OCI-LY3 (cell line): Measurements from ENCODE around the gene RTF1.

Source experiments
- H2AFZ ChIP-seq: fragments of 200-600, 300-600 bp; shearing (Covaris generic); 2 replicates; pipeline ENCODE4 v1.6.0; 2014; ENCODE audit warnings: antibody characterized with exemption, low read depth, low read length
- H3K27ac ChIP-seq: fragments of 200-600, 300-600 bp; sonication (generic); 2 replicates; pipeline ENCODE4 v1.5.1; 2014; ENCODE audit warnings: mild to moderate bottlenecking, low read length, moderate library complexity, mixed read lengths
- H3K27me3 ChIP-seq: fragments of 200-600, 300-600 bp; sonication (generic); 2 replicates; pipeline ENCODE4 v1.6.1; 2014; ENCODE audit warnings: low read depth, low read length, mixed read lengths
- H3K36me3 ChIP-seq: fragments of 200-600, 300-600 bp; sonication (generic); replicated peaks from 2 replicates; pipeline ENCODE3; 2014; ENCODE audit warnings: low read depth, low read length, mixed read lengths
- H3K4me1 ChIP-seq: fragments of 300-600, 200-600 bp; sonication (generic); 2 replicates; pipeline ENCODE4 v1.6.1; 2014; ENCODE audit warnings: low read length, mixed read lengths
- H3K4me2 ChIP-seq: fragments of 200-600, 300-600 bp; sonication (generic); 2 replicates; pipeline ENCODE4 v1.6.1; 2014; ENCODE audit warnings: low read length, mixed read lengths
- H3K4me3 ChIP-seq: fragments of 300-600, 200-600 bp; sonication (generic); 2 replicates; pipeline ENCODE4 v1.5.1; 2014; ENCODE audit warnings: antibody characterized with exemption, mild to moderate bottlenecking, low read length, moderate library complexity
- H3K79me2 ChIP-seq: fragments of 300-600, 200-600 bp; shearing (Covaris generic); 2 replicates; pipeline ENCODE4 v1.6.1; 2014; ENCODE audit warnings: mild to moderate bottlenecking, low read length, mixed read lengths
- H3K9ac ChIP-seq: fragments of 300-600, 200-600 bp; shearing (Covaris generic); 2 replicates; pipeline ENCODE4 v1.6.0; 2014; ENCODE audit warnings: mild to moderate bottlenecking, low read length, moderate library complexity
- H3K9me3 ChIP-seq: fragments of 200-600, 300-600 bp; shearing (Covaris generic); 2 replicates; pipeline ENCODE4 v1.6.1; 2014; ENCODE audit warnings: low read length, mixed read lengths; ENCODE audit not compliant: insufficient read depth
- H4K20me1 ChIP-seq: fragments of 200-600, 300-600 bp; sonication (generic); 2 replicates; pipeline ENCODE4 v1.6.1; 2016; ENCODE audit warnings: low read length, mixed read lengths; ENCODE audit not compliant: insufficient read depth
- CTCF ChIP-seq: fragments of 200-600, 300-600 bp; sonication (generic); IDR thresholded peaks from 2 replicates; pipeline ENCODE4 v1.5.1; 2014; ENCODE audit warnings: antibody characterized with exemption, low read length, low read depth
- EZH2phosphoT487 ChIP-seq: fragments of 200-600 bp; shearing (Covaris generic); IDR thresholded peaks from 2 replicates; pipeline ENCODE4 v1.6.1; 2018; ENCODE audit warnings: antibody characterized with exemption, mixed run types, low read depth

The RTF1 gene

GRCh38 chr15:41513506-41514227 is 96.8 kb downstream of the RTF1 start, which contains the start of gene LTK:
Gene LTK (minus strand): TSS chr15:41513827. CDS start chr15:41513709, 118 bp downstream.
- Histone ChIP-seq H3K27me3 (no peaks in the 10 kb centered on the region), H3K4me3 (peak within 1 kb of the TSS; percentile 53), H3K9ac (no peak within 1 kb of the TSS), H3K4me2 (peak within 1 kb of the TSS; percentile 57), H2AFZ (no peak within 1 kb of the TSS), H3K27ac (no peak within 1 kb of the TSS), H3K9me3 (no peaks in the 10 kb centered on the region), H3K79me2 (no peaks in the 10 kb centered on the region), H4K20me1 (no peaks in the 10 kb centered on the region), H3K4me1 (peaks cover 2% of the 10 kb centered on the region; the same call in 1 of the 2 replicates), H3K36me3 (peaks cover 2% of the 10 kb centered on the region)
- TF ChIP-seq EZH2phosphoT487 (no peak), CTCF (no peak)

- Histone ChIP-seq H3K9ac (no peak overlapping the region), H3K4me2 (no peak overlapping the region), H3K27me3 (no peaks in the 10 kb centered on the region), H2AFZ (no peak overlapping the region), H4K20me1 (no peaks in the 10 kb centered on the region), H3K9me3 (no peaks in the 10 kb centered on the region), H3K79me2 (no peaks in the 10 kb centered on the region), H3K4me1 (no peaks in the 10 kb centered on the region), H3K4me3 (no peak overlapping the region), H3K27ac (no peak overlapping the region), H3K36me3 (peaks cover 7% of the 10 kb centered on the region)
- TF ChIP-seq EZH2phosphoT487 (no peak), CTCF (no peak)
Measured at GRCh38 chr15:41517895-41518449, 101.1 kb downstream of the RTF1 start.

GRCh38 chr15:41520636-41521035 is 103.7 kb downstream of the RTF1 start:
- Histone ChIP-seq H3K4me2 (no peak overlapping the region), H3K4me3 (no peak overlapping the region), H4K20me1 (no peaks in the 10 kb centered on the region), H3K27ac (no peak overlapping the region), H3K9me3 (no peaks in the 10 kb centered on the region), H3K9ac (no peak overlapping the region), H3K27me3 (no peaks in the 10 kb centered on the region), H3K79me2 (no peaks in the 10 kb centered on the region), H3K4me1 (no peaks in the 10 kb centered on the region), H2AFZ (no peak overlapping the region), H3K36me3 (peaks cover 10% of the 10 kb centered on the region)
- no peak for TF ChIP-seq CTCF
- no peak for TF ChIP-seq EZH2phosphoT487

GRCh38 chr15:41521614-41522013 is 104.7 kb downstream of the RTF1 start:
- H4K20me1 ChIP-seq, result no peaks in the 10 kb centered on the region
- H3K36me3 ChIP-seq, result peaks cover 15% of the 10 kb centered on the region
- H3K4me3 ChIP-seq, result no peak overlapping the region
- H3K27me3 ChIP-seq, result no peaks in the 10 kb centered on the region
- TF ChIP-seq EZH2phosphoT487, result no peak
- TF ChIP-seq CTCF, result no peak
- H3K4me1 ChIP-seq, result no peaks in the 10 kb centered on the region
- H3K4me2 ChIP-seq, result no peak overlapping the region
- H3K9ac ChIP-seq, result no peak overlapping the region
- H3K79me2 ChIP-seq, result no peaks in the 10 kb centered on the region
- no peak overlapping the region for H3K27ac ChIP-seq
- no peaks in the 10 kb centered on the region for H3K9me3 ChIP-seq
- H2AFZ ChIP-seq, result no peak overlapping the region
